ENCODE data around the gene NAA40.
"Not testable (repeated sequence)": the region's sequence is repeated elsewhere in the genome, so short reads cannot be mapped to it uniquely, and the experiment has no call there.

Gene NAA40

GRCh38 chr11:63940786-63941185, 2.0 kb downstream of the NAA40 start:
- no peak for DNase-seq

DNA sequence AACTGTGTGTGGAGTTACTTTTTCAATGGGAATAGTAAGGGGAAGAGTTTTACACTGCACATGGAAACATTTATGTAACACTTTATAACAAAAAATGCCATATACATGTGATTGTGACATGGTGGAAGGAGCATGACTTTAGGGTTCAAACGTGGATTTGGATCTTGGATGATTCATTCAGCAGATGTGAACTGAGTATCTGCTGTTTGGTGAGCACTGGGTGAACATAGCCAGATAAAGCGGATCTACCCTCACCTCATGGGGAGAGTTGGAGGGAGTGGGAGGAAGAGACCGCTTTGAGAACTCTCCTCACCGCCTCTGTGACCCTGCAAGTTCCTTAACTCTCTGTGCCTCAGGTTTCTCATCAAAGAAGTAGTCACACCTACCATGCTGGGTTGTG, 3.1 kb downstream of the NAA40 start:
- DNase-seq, result no peak

GRCh38 chr11:63942803-63943202, 4.0 kb downstream of the NAA40 start:
- no peak for DNase-seq

DNA sequence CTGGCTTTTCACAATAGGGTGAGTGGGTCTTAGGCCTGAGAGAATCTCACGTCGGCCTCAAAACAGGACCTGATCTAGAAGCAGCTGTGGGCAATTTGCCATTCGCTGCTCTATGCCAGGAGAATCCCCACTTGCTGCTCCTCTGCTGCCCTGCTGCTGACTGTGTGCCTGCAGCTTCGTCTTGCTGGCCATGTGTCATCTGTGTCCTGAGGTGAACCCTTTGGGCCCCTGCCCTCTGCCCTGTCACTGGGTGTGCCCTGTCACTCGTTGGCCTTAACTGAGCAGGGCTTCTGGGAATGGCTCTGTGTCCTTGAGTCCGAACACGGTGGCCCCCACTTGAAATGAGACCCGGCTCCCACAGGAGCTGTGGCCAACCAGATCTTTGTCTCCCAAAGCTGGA, 6.2 kb downstream of the NAA40 start:
- no peak for DNase-seq

DNA sequence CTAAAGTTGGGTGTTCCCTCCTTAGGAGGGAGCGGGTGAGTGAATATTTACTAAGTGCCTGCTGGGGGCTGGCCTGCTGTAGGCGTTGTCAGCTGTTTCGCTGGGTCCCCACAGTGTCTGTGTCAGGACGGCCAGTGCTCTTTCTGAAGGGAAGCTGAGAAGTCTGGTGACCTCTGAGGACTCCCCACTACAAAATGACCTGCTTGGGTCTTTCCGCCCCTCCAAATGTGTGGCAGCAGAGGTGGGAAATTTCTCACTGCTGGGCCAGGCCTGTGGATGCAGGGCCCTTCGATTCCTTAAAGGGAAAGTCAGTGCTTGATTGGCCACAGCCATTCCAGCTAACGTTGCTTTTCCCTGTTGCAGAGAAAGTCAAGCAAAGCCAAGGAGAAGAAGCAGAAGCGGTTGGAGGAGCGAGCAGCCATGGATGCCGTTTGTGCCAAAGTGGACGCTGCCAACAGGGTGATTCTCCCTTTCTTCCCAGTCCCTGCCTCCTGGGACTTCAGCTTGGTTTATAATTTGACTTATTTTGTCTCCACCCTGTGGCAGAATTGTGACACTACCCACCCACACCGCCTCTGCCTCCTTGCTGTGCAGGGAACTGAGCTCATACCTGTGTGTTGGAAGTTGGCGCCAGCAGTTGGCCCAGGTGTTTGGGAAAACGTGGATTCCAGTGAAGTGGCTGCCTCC, 6.8 kb downstream of the NAA40 start:
- DNase-seq, result peak; percentile 54

GRCh38 chr11:63951779-63952536, 13.2 kb downstream of the NAA40 start:
- peak; percentile 55 for DNase-seq

DNA sequence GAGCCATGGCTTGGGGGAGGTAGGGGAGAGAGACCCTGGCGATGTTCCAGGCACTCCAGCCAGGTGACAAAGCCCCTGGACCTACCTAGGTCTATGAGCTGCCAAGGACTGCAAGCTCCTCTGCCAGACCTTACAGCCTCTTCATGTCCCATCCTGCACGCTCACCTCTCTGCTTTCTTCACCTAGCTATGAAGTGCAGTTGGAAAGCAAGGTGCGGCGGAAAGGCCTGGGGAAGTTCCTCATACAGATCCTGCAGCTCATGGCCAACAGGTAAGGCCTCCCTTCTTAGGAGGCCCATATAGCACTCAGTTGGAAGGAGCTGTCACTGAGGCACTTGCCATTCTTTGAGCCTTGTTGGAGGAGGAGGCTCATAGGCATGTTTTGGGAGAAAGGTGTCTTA, 13.8 kb downstream of the NAA40 start:
- no peak for DNase-seq

DNA sequence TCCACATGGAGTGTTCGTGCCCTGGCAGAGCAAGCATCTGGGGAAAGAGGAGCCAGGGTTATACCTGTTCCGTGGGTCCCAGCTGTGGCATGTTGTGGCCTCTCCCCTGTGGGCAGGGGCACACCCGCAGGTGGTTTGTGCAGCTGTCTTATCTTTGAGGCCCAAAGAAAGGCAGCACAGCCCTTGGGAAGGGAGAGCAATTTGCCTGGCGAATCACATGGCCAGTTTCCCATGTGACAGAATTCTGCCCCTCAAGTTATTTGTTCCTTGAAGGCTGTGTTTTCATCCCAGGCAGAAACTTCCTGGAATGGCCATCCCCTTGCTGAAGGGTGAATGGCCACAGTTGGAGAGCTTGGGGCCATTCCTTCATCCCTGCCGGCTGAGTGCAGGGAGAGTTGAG, 19.2 kb downstream of the NAA40 start:
- no peak for DNase-seq

- peak; percentile 60 for DNase-seq
These were observed 23.0 kb downstream of the NAA40 start for GRCh38 chr11:63961608-63962412.

DNA sequence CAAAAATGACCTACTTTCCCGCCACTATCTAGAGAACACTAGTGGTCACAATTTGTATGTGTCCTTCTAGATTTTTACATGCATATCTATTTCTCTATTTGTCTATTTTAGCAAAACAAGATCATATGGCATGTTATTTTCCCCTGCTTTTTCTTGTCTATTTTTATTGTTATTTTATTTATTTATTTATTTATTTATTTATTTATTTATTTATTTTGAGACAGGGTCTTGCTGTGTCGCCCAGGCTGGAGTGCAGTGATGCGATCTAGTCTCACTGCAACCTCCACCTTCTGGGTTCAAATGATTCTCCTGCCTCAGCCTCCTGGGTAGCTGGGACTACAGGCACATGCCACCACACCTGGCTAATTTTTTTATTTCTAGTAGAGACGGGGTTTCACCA, 25.1 kb downstream of the NAA40 start:
- DNase-seq, result not testable (repeated sequence)

DNA sequence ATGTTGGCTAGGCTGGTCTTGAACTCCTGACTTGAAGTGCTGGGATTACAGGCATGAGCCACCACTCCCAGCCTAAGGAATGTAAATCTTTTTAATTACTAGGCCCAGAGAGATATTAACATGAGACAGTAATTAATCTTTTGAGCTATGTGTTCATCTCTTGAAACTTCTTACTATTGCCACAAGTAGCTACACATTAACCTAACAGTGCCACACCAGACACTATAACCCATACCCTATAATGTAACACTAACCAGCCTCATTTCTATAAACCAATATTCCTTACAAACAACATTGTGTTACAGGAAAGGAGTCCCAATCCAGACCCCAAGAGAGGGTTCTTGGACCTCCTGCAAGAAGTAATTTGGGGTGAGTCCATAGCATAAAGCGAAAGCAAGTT, 27.6 kb downstream of the NAA40 start:
- no peak for DNase-seq

DNA sequence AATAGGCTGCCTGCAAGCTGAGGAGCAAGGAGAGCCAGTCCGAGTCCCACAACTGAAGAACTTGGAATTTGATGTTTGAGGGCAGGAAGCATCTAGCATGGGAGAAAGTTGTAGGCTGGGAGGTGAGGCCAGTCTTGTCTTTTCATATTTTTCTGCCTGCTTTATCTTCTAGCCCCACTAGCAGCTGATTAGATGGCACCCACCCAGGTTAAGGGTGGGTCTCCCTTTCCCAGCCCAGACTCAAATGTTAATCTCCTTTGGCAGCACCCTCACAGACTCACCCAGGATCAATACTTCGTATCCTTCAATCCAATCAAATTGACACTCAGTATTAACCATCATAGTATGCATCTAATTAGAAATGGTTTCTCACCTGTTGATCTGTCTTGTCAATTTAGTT, 30.7 kb downstream of the NAA40 start:
- DNase-seq, result no peak

- no peak for DNase-seq
These were observed 32.1 kb downstream of the NAA40 start for GRCh38 chr11:63970902-63971301.

DNA sequence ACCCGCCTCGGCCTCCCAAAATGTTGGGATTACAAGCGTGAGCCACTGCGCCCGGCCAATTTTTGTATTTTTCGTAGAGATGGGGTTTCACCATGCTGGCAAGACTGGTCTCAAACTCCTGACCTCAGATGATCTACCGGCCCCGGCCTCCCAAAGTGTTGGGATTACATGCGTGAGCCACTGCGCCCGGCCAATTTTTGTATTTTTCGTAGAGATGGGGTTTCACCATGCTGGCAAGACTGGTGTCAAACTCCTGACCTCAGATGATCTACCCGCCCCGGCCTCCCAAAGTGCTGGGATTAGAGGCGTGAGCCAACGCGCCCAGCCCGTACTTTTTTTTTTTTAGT, 35.1 kb downstream of the NAA40 start:
- not testable (repeated sequence) for DNase-seq

- peak; percentile 99 for DNase-seq
These were observed 35.7 kb downstream of the NAA40 start, which contains the start of gene COX8A for GRCh38 chr11:63974259-63975143. Gene COX8A, plus strand, starts transcription at chr11:63974620. Its CDS starts 61 bp downstream, at chr11:63974681.

- no peak for DNase-seq
These were observed 39.9 kb downstream of the NAA40 start for GRCh38 chr11:63978551-63979239.

GRCh38 chr11:63979426-63979825, 40.6 kb downstream of the NAA40 start:
- DNase-seq, result no peak

DNA sequence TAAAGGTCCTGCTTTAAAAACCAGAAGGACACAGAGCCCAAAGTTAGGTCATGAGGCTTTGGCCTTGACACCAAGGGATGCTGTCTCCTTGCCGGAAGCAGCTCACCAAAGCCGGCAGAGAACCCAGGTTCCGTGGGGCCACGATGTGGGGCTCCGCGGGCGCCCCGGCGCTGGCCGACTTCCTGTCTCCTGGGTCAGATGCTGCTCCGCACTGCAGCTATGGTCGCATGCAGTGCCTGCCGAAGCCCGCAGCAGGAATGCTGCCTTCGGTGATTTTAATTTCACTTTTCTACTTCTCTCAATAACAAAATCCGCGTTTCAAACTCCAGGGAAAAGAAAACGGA, 47.0 kb downstream of the NAA40 start:
- peak; percentile 86 for DNase-seq

DNA sequence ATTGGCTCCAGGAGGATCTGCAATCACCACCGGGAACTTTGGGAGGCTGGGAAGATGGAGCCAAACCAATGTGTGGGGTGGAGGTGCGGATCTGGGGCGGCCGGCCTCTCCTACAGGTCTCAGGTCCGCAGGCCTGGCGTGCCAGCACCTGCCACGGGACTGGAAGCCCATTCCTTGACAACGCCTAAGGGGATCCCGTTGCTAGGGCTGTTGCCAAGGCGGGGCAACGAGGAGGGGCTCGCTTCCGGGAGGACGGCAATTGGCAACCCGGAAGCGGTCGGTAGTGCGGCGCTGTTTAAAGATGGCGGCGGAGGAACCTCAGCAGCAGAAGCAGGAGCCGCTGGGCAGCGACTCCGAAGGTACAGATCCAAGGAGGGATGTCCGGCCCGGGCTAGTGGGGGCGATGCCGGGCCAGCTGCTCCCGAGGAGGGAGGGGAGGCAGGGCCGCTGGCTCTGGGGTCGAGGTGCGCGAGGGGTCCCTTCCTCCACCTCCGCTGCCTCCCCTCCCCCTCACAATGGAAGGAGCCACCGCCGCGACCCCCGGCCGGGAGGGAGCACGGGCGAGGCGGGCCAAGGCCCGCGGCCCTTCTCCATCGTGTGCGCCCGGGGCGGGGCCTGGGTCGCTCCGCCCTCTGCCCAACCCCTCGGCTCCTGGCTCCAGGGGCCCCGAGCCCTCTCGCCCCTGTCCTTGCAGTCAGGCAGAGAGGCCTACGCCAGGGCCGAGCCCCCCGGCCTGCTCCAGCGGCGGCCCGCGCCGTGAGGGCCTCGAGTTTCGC, 47.5 kb downstream of the NAA40 start, which contains the start of gene OTUB1:
TSS of gene OTUB1 (plus strand) at position 283 of the 776 bp plus-strand sequence. CDS start at position 302, 19 bp downstream.
- peak; percentile 93 for DNase-seq

- DNase-seq, result no peak
These were observed 48.2 kb downstream of the NAA40 start for GRCh38 chr11:63986932-63987513.

DNA sequence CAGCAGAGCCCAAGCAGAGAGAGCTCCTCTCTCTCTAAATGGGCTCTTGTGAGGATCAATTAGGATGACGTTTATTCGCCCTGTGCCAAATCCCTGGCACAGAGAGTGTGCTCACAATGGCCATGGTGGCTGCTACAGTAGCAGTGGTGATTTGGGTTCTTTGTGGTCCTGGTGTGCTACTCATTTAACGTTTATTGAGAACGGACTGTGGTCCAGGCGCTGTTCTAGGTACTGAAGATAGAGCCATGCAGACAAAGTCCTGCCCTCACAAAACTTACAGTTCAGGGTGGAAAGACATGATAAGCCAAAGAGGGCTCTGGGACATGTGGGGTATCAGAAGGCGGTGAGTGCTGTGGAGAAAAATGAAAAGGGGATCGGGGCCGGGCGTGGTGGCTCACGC, 52.8 kb downstream of the NAA40 start:
- DNase-seq, result no peak

Data from activated CD4-positive, alpha-beta T cell treated with anti-CD3 and anti-CD28 coated beads, Interleukin-2, Interleukin-6, amounts not matched to agents 100 ng/mL and 50 ng/mL, durations not matched to agents 16 hours and 8 hours (primary cell).